Loucy (cell line): ENCODE data around the gene KEL.

Source experiments
- CTCF ChIP-seq: fragments of 200-600 bp; sonication (generic); conservative IDR thresholded peaks from 2 replicates; pipeline ENCODE4 v1.5.1; 2014; ENCODE audit warnings: mild to moderate bottlenecking, antibody characterized with exemption, low read length
- EZH2phosphoT487 ChIP-seq: fragments of 200-600 bp; IDR thresholded peaks from 2 replicates; pipeline ENCODE4 v1.6.1; 2018; ENCODE audit warnings: antibody characterized with exemption, mild to moderate bottlenecking, moderate library complexity, borderline replicate concordance

- TF ChIP-seq CTCF (no peak), EZH2phosphoT487 (no peak)
Observed at GRCh38 chr7:142933092-142933475, 29.1 kb downstream of the KEL start.
